ENCODE measurements around the gene STK4. TPM values are rescaled to one million over a fixed set of nuclear protein-coding genes. Genes with fewer than 3 reads are reported as not detected.

Gene STK4
- total RNA-seq, 4 donors from 2014 or later = 9.0 to 43.6 (median 29.6) TPM

DNA sequence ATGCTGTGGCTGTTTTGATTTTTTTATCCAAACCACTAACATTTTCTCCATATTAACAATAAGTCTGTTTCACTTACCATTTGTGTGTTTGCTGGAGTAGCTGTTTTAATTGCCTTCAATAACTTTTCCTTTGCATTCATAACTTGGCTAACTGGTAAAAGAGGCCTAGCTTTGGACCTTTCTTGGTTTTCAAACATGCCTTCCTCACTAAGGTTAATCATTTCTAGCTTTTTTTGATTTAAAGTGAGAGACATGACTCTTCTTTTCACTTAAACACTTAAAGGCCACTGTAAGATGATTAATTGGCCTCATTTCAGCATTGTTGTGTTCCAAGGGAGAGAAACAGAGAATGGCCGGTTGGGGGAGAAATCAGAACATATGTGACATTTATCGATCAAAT is 155.1 kb downstream of the STK4 start:
- intact Hi-C loops (cut with DNase I; ENCODE audit: low total_unique reads) = no loop called here
- Histone ChIP-seq H3K27ac (no peak overlapping the region), H3K27me3 (no peaks in the 10 kb centered on the region), H3K4me3 (no peak overlapping the region), H3K4me1 (no peaks in the 10 kb centered on the region), H3K36me3 (no peaks in the 10 kb centered on the region), H3K9me3 (no peaks in the 10 kb centered on the region)
- DNase-seq = no peak
- no peak for TF ChIP-seq POLR2A (IDR thresholded peaks at IDR 0.05)
- TF ChIP-seq, protein P1, sequence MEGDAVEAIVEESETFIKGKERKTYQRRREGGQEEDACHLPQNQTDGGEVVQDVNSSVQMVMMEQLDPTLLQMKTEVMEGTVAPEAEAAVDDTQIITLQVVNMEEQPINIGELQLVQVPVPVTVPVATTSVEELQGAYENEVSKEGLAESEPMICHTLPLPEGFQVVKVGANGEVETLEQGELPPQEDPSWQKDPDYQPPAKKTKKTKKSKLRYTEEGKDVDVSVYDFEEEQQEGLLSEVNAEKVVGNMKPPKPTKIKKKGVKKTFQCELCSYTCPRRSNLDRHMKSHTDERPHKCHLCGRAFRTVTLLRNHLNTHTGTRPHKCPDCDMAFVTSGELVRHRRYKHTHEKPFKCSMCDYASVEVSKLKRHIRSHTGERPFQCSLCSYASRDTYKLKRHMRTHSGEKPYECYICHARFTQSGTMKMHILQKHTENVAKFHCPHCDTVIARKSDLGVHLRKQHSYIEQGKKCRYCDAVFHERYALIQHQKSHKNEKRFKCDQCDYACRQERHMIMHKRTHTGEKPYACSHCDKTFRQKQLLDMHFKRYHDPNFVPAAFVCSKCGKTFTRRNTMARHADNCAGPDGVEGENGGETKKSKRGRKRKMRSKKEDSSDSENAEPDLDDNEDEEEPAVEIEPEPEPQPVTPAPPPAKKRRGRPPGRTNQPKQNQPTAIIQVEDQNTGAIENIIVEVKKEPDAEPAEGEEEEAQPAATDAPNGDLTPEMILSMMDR (IDR thresholded peaks at IDR 0.05) = no peak

DNA sequence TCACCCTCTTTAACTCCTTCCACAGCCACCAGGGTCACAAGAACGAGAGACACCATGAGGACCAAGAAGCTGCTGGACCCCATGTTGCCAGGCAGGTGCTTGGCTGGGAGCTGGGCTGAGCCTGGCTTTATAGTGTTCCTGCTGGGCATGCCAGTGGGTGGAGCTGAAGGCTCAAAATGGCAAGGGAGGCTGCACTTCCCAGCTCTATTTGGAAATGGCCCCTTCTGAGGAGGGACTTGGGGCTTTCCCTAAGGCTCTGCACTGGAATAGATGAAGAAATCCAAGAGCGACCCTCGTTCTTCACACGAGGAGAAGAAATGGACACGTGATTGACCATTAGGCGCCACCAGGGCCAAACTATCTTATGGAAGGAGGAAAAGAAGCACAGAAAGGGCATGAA is 158.1 kb downstream of the STK4 start, which contains the start of gene WFDC12:
Gene WFDC12, minus strand, starts transcription at position 101 of the 400 bp plus-strand sequence. Its CDS starts 18 bp downstream, at position 83.
- no peaks in the 10 kb centered on the region for H3K9me3 ChIP-seq
- H3K4me3 ChIP-seq = no peak within 1 kb of the TSS
- intact Hi-C loops (cut with DNase I; ENCODE audit: low total_unique reads) = no loop called here
- no peaks in the 10 kb centered on the region for H3K4me1 ChIP-seq
- H3K27ac ChIP-seq = no peak within 1 kb of the TSS
- H3K36me3 ChIP-seq = no peaks in the 10 kb centered on the region
- no peaks in the 10 kb centered on the region for H3K27me3 ChIP-seq
- DNase-seq = no peak
- TF ChIP-seq, protein P1 (IDR thresholded peaks at IDR 0.05) = no peak

DNA sequence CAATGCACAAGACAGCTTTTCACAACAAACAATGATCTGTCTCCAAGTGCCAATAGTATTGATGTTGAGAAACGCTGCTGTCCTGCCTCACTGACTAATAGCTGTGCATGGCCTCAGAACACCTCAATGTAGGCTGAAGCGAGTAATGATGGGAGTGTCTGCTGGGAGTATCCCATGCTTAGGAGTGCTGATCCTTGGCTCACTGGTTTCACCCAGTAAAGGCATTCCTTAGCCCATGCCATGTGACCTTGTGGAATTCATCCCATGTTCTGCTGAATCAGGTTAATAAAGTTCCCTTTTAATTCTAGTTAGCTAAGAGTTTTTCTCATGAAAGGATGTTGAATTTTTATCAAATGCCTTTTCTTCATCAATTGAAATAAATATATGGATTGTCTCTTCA is 161.8 kb downstream of the STK4 start:
- no peak for TF ChIP-seq POLR2A (IDR thresholded peaks at IDR 0.05)
- TF ChIP-seq, protein P1 (IDR thresholded peaks at IDR 0.05) = no peak
- Histone ChIP-seq H3K27me3 (no peaks in the 10 kb centered on the region), H3K4me1 (no peaks in the 10 kb centered on the region), H3K4me3 (no peak overlapping the region), H3K27ac (no peak overlapping the region), H3K36me3 (no peaks in the 10 kb centered on the region), H3K9me3 (no peaks in the 10 kb centered on the region)
- intact Hi-C loops (cut with DNase I; ENCODE audit: low total_unique reads) = no loop called here
- no peak for DNase-seq

Small RNA genes within 50 kb of the gene (small RNA-seq; reads per million reads assigned to genes)
- gene RF00019 = not detected

Other genes starting within 250 kb of the STK4 start
- gene KCNK15, start 220.6 kb upstream of the STK4 start, total RNA-seq = 1 to 10 TPM in 3 of 4 donors, under 1 TPM in 1; 0.26 to 4.4 (median 2.0) TPM
- gene RIMS4, start 156.0 kb upstream of the STK4 start, total RNA-seq = 1 to 10 TPM in 1 of 4 donors, under 1 TPM in 3; 0.26 to 5.3 (median 0.61) TPM
- 100 to 1,000 TPM in 2 of 4 donors, 10 to 100 TPM in 2; 54.3 to 131 (median 108) TPM for gene YWHAB, start 80.8 kb upstream of the STK4 start, total RNA-seq
- 10 to 100 TPM in 2 of 4 donors, under 1 TPM in 1, not detected in 1; 0.59 to 17.3 (median 12.9) TPM for gene PABPC1L, start 56.5 kb upstream of the STK4 start, total RNA-seq
- 10 to 100 TPM; 11.1 to 15.6 (median 12.5) TPM for gene TOMM34, start 6.1 kb upstream of the STK4 start, total RNA-seq
- gene KCNS1, start 134.6 kb downstream of the STK4 start, total RNA-seq = under 1 TPM in 1 of 4 donors, not detected in 3; 0.97 TPM
- not detected for gene WFDC5, start 148.7 kb downstream of the STK4 start, total RNA-seq
- gene WFDC12, start 158.0 kb downstream of the STK4 start, total RNA-seq = not detected
- not detected for gene PI3, start 208.4 kb downstream of the STK4 start, total RNA-seq
- gene SEMG1, start 240.5 kb downstream of the STK4 start, total RNA-seq = not detected